Spleen (tissue), 11 donors: Measurements from ENCODE around the gene MMP20. TPM values are rescaled to one million over a fixed set of nuclear protein-coding genes. Genes with fewer than 3 reads are reported as not detected.

Source experiments
- DNase-seq: peaks from one replicate; pipeline ENCODE4 v3.0.0-alpha.2; 2020
- H3K27ac ChIP-seq, 8 donors: fragments of 200-600 bp; sonication (generic) in 7 of 8; 1 replicate in 4 of 8; 2 replicates in 4 of 8; pipeline versions ENCODE4 v1.5.0 to v1.8.0; 2016 to 2021; ENCODE audit warnings: inconsistent platforms in 4 of 8, mild to moderate bottlenecking in 4 of 8, moderate library complexity in 1 of 8
- H3K27me3 ChIP-seq, 7 donors: fragments of 200-600 bp; sonication (generic) in 6 of 7; replicated peaks in 1 of 7; 1 replicate in 4 of 7; 2 replicates in 3 of 7; pipeline versions ENCODE4 v1.5.0 to v1.8.0; 2016 to 2021; ENCODE audit warnings: inconsistent platforms in 3 of 7, mild to moderate bottlenecking in 1 of 7
- H3K36me3 ChIP-seq, 6 donors: fragments of 200-600 bp; sonication (generic) in 5 of 6; 1 replicate in 4 of 6; 2 replicates in 2 of 6; pipeline versions ENCODE4 v1.5.0 to v1.8.0; 2016 to 2021; ENCODE audit warnings: inconsistent platforms in 2 of 6
- H3K4me1 ChIP-seq, 6 donors: fragments of 200-600 bp; sonication (generic) in 5 of 6; 1 replicate in 3 of 6; 2 replicates in 3 of 6; pipeline versions ENCODE4 v1.5.0 to v1.8.0; 2016 to 2021; ENCODE audit warnings: inconsistent platforms in 3 of 6
- H3K4me3 ChIP-seq, 8 donors: fragments of 200-600 bp; sonication (generic) in 7 of 8; 1 replicate in 4 of 8; 2 replicates in 4 of 8; pipeline versions ENCODE4 v1.5.0 to v1.8.0; 2016 to 2021; ENCODE audit warnings: inconsistent platforms in 4 of 8, mild to moderate bottlenecking in 4 of 8, moderate library complexity in 2 of 8
- H3K9me3 ChIP-seq, 8 donors: fragments of 200-600 bp; sonication (generic) in 7 of 8; 1 replicate in 4 of 8; 2 replicates in 4 of 8; pipeline versions ENCODE4 v1.5.0 to v1.8.0; 2016 to 2021; ENCODE audit warnings: inconsistent platforms in 4 of 8
- CTCF ChIP-seq, 11 experiments: fragments of 200-600 bp in 7 of 11; fragments of 450-650 bp in 4 of 11; sonication (generic) in 4 of 11; IDR thresholded peaks in 8 of 11; conservative IDR thresholded peaks in 3 of 11; 1 replicate in 7 of 11; 2 replicates in 4 of 11; pipeline versions ENCODE4 v1.4.0 to v1.8.0; 2016 to 2021; ENCODE audit warnings: antibody characterized with exemption in 11 of 11, inconsistent platforms in 4 of 11, mild to moderate bottlenecking in 1 of 11
- POLR2A ChIP-seq, 3 donors: fragments of 450-650 bp; IDR thresholded peaks; one replicate each; pipeline ENCODE4 v1.5.1; 2017; ENCODE audit warnings: antibody characterized with exemption in 3 of 3, mild to moderate bottlenecking in 1 of 3
- POLR2AphosphoS5 ChIP-seq, 3 donors: sonication (generic); formaldehyde crosslinking; IDR thresholded peaks; one replicate each; pipeline ENCODE4 v1.5.1; 2017; ENCODE audit warnings: antibody characterized with exemption in 3 of 3
- WGBS, 5 donors: extraction: QIAGEN DNeasy Blood & Tissue Kit in 3 of 5; methylation state at CpG; one replicate each; pipeline versions ENCODE4 v1.1.5 to v1.1.7; 2013 to 2018; 5-methylcytosine and 5-hydroxymethylcytosine counted together
- intact Hi-C: fragments of 100-400 bp; cut with DNase I; formaldehyde crosslinking; loops from one replicate; pipeline ENCODE4 v1.15.0; 2023; ENCODE audit warnings: low total_unique reads
- polyA plus RNA-seq, 3 donors: library from polyadenylated mRNA; stranded (reverse); fragments of 200-250 nt; gene quantifications; one replicate each; pipeline ENCODE4 v1.2.1, GENCODE V29; 2013
- total RNA-seq, 7 donors: library from RNA; depleted of rRNA in 3 of 7; stranded (reverse); fragments of >200 nt in 3 of 7; fragmentation: NEBNext Ultra II Directional in 4 of 7; extraction: Animal tissue kit (Norgen Biotek cat#: 25700) in 4 of 7; gene quantifications; one replicate each; pipeline versions ENCODE4 v1.1.0 to v1.2.1, GENCODE V29; 2016 to 2021
- donor health status: healthy with polysubstance abuse.
- donor health status: DM: no; HTN: no; CAD: no; lungs with moderate emphysema.
- donor health status: DM: no; HTN: no; CAD: no.
- donor health status: Bipolar disorder and iron deficiency.
- donor health status: healthy.
- donor health status: DM: no; HTN: no; CAD: no.
- donor health status: DM: yes; HTN: yes; CAD: no.

Gene MMP20
- total and polyA plus RNA-seq, 10 donors, result 0.11 TPM; not detected in 9

GRCh38 chr11:102643941-102644340 lies 18.8 kb upstream of the MMP20 start:
- no peaks in the 10 kb centered on the region for H3K9me3 ChIP-seq
- TF ChIP-seq POLR2AphosphoS5 (IDR thresholded peaks at IDR 0.05) (no peak), POLR2A (IDR thresholded peaks at IDR 0.05) (no peak), CTCF (IDR thresholded peaks at IDR 0.05 in 8 of 11, conservative IDR thresholded peaks at IDR 0.05 in 3 of 11) (no peak)
- no peaks in the 10 kb centered on the region for H3K27me3 ChIP-seq
- H3K4me1 ChIP-seq, result no peaks in the 10 kb centered on the region
- DNase-seq, result no peak
- H3K27ac ChIP-seq, result no peak overlapping the region
- H3K4me3 ChIP-seq, result no peak overlapping the region
- intact Hi-C loops, result no loop called here
- WGBS, 5 donors, result 87 to 95% (median 93%) methylated on average over 4 of the region's 4 CpGs
- no peaks in the 10 kb centered on the region for H3K36me3 ChIP-seq

- DNase-seq, result no peak
- no peaks in the 10 kb centered on the region for H3K4me1 ChIP-seq
- H3K9me3 ChIP-seq, result no peaks in the 10 kb centered on the region
- H3K27me3 ChIP-seq, result no peaks in the 10 kb centered on the region
- WGBS, 5 donors, result 50 to 60% (median 53%) methylated on average over 8 of the region's 8 CpGs
- no peak overlapping the region for H3K4me3 ChIP-seq
- TF ChIP-seq POLR2A (IDR thresholded peaks at IDR 0.05) (no peak), POLR2AphosphoS5 (IDR thresholded peaks at IDR 0.05) (no peak), CTCF (IDR thresholded peaks at IDR 0.05 in 8 of 11, conservative IDR thresholded peaks at IDR 0.05 in 3 of 11) (no peak)
- H3K36me3 ChIP-seq, result no peaks in the 10 kb centered on the region
- H3K27ac ChIP-seq, result no peak overlapping the region
- intact Hi-C loops, result no loop called here
Observed at GRCh38 chr11:102640946-102641345, 15.8 kb upstream of the MMP20 start.

GRCh38 chr11:102639656-102640055 lies 14.5 kb upstream of the MMP20 start:
- no peaks in the 10 kb centered on the region for H3K4me1 ChIP-seq
- H3K36me3 ChIP-seq, result no peaks in the 10 kb centered on the region
- H3K4me3 ChIP-seq, result no peak overlapping the region
- H3K27ac ChIP-seq, result no peak overlapping the region
- H3K9me3 ChIP-seq, result no peaks in the 10 kb centered on the region
- no peak for DNase-seq
- TF ChIP-seq POLR2A (IDR thresholded peaks at IDR 0.05), result no peak
- intact Hi-C loops, result no loop called here
- no peaks in the 10 kb centered on the region for H3K27me3 ChIP-seq

GRCh38 chr11:102637731-102638130 lies 12.6 kb upstream of the MMP20 start:
- WGBS, 5 donors, result 61 to 82% (median 72%) methylated on average over 5 of the region's 5 CpGs
- H3K4me3 ChIP-seq, result no peak overlapping the region
- intact Hi-C loops, result no loop called here
- H3K36me3 ChIP-seq, result no peaks in the 10 kb centered on the region
- H3K9me3 ChIP-seq, result no peaks in the 10 kb centered on the region
- TF ChIP-seq POLR2AphosphoS5 (IDR thresholded peaks at IDR 0.05) (no peak), CTCF (IDR thresholded peaks at IDR 0.05 in 8 of 11, conservative IDR thresholded peaks at IDR 0.05 in 3 of 11) (no peak), POLR2A (IDR thresholded peaks at IDR 0.05) (no peak)
- H3K27ac ChIP-seq, result no peak overlapping the region
- H3K27me3 ChIP-seq, result peaks cover 0 to 2% (median 0%) of the 10 kb centered on the region in 7 donors
- H3K4me1 ChIP-seq, result no peaks in the 10 kb centered on the region
- DNase-seq, result no peak

- no peak overlapping the region for H3K4me3 ChIP-seq
- H3K9me3 ChIP-seq, result no peaks in the 10 kb centered on the region
- no peaks in the 10 kb centered on the region for H3K4me1 ChIP-seq
- DNase-seq, result no peak
- intact Hi-C loops, result no loop called here
- WGBS, 5 donors, result 76 to 83% (median 78%) methylated on average over 6 of the region's 6 CpGs
- H3K27me3 ChIP-seq, result peaks cover 0 to 2% (median 0%) of the 10 kb centered on the region in 7 donors
- H3K36me3 ChIP-seq, result no peaks in the 10 kb centered on the region
- no peak overlapping the region for H3K27ac ChIP-seq
- TF ChIP-seq CTCF (IDR thresholded peaks at IDR 0.05 in 8 of 11, conservative IDR thresholded peaks at IDR 0.05 in 3 of 11), result no peak
- TF ChIP-seq POLR2A (IDR thresholded peaks at IDR 0.05), result no peak
- TF ChIP-seq POLR2AphosphoS5 (IDR thresholded peaks at IDR 0.05), result no peak
Observed at GRCh38 chr11:102633385-102634026, 8.4 kb upstream of the MMP20 start.
